Measurements from ENCODE around the gene RRN3.
"Not testable (repeated sequence)": the region's sequence is repeated elsewhere in the genome, so short reads cannot be mapped to it uniquely, and the experiment has no call there.

The RRN3 gene

DNA sequence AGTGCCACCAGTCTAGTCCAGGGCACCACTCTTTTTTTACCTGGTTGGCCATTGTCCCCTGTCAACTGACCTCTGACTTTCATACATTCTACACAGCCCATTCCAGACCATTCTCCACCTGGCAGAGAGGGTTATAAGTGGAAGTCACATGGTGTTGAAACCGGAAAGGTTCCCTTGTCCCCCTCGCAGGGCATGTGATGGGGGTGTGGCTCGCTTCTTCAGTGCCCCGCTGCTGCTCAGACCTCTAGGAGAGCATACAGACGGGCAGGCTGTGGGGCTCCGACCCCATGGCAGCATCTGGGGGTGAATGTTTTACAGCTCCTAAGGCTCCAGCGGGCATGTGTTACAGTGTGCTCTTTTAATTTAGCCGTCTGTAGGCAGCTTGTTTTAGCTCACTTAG is 67.0 kb downstream of the RRN3 start:
- not testable (repeated sequence) for DNase-seq

- not testable (repeated sequence) for DNase-seq
Measured at GRCh38 chr16:15025234-15025951, 68.7 kb downstream of the RRN3 start.

GRCh38 chr16:15024858-15025199 is 69.2 kb downstream of the RRN3 start:
- DNase-seq, result not testable (repeated sequence)

GRCh38 chr16:15023381-15024077 is 70.5 kb downstream of the RRN3 start:
- not testable (repeated sequence) for DNase-seq

DNA sequence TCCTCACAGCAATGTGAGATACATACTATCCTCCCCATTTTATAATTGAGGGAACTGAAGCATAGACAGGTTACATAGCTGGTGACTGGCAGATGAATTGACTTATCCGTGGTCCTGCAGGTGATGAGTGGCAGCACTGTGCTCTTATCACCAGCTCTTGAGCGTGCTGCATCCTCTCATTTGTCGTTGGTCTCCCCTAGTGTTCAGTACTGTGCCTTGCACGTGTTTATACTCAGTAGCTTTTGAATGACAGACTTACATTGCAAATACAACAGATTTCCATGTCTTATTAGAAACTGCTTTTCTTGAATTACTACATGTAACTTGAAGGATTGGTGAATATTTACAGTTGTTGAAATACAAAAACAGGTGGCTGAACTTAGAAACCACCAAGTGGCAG is 71.9 kb downstream of the RRN3 start:
- DNase-seq, result not testable (repeated sequence)

- DNase-seq, result not testable (repeated sequence)
Measured at GRCh38 chr16:15021429-15021828, 72.6 kb downstream of the RRN3 start.

DNA sequence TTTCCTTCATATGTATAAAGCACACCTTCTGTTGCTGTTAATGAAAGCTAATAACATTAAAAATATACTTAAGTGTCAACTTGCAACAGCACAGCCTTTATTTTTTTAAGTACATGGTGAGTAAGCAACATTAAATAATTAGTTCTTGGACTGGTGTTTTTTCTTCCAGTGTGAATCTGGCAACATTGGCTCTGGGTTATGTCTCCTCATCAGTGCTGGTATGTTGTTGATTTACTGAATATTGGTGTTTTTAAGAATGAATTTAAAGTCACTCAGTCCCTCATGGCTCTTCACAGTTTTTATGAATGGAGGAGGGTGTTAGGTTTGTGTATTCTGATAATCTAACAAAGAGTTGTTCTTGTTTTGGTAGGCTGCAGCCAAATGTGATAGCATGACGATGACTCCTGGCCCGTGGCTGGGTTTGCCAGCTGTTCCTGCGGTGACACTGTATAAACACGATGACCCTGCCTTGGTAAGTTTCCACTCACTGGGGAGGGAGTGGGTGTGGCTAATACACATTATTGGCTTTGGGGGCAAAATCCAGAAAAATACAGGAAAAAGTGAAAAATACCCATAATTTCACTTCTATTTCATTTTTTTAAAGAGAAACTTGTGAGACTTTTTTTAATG is 77.0 kb downstream of the RRN3 start:
- not testable (repeated sequence) for DNase-seq

DNA sequence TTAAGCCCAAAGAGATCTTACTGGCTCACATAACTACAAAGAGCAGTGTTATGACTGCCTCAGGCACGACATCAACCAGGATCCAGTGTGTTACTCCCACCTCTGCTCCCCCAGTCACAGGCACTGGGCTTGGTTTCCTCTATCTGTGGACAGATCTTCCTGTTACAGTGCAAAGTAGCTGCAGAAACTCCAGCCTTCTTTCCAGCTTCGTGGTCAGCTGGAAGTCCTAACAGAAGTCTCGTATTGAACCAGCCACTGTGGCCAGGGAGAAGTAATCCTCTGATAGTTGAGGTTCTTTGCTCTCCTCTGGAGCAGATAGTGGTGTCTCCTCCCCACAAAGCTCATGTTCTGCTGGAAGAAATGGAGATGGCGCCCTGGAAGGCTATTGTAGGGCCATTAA is 77.7 kb downstream of the RRN3 start:
- not testable (repeated sequence) for DNase-seq

DNA sequence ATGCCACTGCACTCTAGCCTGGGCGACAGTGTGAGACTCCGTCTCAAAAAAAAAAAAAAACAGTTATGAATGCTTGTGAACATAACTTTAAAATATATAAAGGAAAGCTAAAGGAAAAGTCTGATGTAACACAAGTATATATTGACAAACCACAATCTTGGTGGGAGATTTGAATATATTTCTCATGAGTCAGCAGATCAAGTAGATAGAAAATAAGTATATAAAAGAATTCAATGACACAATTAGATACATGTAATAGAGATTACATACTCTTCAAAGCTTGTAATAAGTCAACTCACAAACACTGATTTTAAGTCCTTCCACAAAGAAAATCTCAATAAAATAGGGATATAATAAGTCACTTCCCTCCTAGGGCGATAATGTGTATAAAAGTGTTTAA is 78.4 kb downstream of the RRN3 start:
- DNase-seq, result not testable (repeated sequence)

DNA sequence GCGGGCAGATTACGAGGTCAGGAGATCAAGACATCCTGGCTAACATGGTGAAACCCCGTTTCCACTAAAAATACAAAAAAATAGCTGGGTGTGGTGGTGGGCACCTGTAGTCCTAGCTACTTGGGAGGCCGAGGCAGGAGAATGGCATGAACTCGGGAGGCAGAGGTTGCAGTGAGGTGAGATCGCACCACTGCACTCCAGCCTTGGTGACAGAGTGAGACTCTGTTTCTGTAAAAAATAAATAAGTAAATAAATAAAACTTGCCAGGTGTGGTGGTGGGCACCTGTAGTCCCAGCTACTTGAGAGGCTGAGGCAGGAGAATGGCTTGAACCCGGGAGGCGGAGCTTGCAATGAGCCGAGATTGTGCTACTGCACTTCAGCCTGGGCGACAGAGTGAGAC is 81.1 kb downstream of the RRN3 start:
- DNase-seq, result not testable (repeated sequence)
